ENCODE data around the gene APBA2.
"Not testable (repeated sequence)": the region's sequence is repeated elsewhere in the genome, so short reads cannot be mapped to it uniquely, and the experiment has no call there.

- TF ChIP-seq, protein P1, sequence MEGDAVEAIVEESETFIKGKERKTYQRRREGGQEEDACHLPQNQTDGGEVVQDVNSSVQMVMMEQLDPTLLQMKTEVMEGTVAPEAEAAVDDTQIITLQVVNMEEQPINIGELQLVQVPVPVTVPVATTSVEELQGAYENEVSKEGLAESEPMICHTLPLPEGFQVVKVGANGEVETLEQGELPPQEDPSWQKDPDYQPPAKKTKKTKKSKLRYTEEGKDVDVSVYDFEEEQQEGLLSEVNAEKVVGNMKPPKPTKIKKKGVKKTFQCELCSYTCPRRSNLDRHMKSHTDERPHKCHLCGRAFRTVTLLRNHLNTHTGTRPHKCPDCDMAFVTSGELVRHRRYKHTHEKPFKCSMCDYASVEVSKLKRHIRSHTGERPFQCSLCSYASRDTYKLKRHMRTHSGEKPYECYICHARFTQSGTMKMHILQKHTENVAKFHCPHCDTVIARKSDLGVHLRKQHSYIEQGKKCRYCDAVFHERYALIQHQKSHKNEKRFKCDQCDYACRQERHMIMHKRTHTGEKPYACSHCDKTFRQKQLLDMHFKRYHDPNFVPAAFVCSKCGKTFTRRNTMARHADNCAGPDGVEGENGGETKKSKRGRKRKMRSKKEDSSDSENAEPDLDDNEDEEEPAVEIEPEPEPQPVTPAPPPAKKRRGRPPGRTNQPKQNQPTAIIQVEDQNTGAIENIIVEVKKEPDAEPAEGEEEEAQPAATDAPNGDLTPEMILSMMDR (tag by site-specific recombination; IDR thresholded peaks at IDR 0.05), result not testable (repeated sequence)
- TF ChIP-seq ZNF510 (tag by site-specific recombination; IDR thresholded peaks at IDR 0.05; ENCODE audit: insufficient replicate concordance); ZNF707 (tag by site-specific recombination; IDR thresholded peaks at IDR 0.05); ZNF548 (tag by site-specific recombination; IDR thresholded peaks at IDR 0.05): not testable (repeated sequence)
These were observed 139.6 kb downstream of the APBA2 start for GRCh38 chr15:29025411-29025810.
